ENCODE results near the gene RFX1.
"Not testable (repeated sequence)": the region's sequence is repeated elsewhere in the genome, so short reads cannot be mapped to it uniquely, and the experiment has no call there.

The RFX1 gene

GRCh38 chr19:13978351-13979243 lies 27.5 kb downstream of the RFX1 start:
- no peak for DNase-seq

DNA sequence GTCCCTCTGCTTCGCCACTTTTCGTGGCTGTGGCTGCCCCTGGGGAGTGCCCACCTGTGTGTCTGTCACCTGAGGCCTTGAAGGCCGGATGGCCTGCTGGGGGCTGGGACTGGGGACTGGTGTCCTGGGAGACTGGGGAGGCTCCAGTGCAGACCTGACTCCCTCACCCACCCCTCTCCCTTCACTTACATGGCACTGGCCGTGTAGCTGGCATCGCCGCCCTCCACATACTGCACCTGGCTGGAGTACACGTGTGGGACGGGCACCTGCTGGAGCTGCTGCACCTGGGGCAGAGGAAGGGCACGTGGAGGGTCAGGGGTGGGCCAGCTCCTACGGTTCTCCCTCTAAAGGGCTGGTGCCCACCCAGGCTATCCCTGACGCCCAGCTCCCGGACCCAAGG lies 28.3 kb downstream of the RFX1 start:
- DNase-seq = no peak

GRCh38 chr19:13976446-13976845 lies 29.7 kb downstream of the RFX1 start:
- DNase-seq = no peak

- DNase-seq = no peak
These were observed 30.2 kb downstream of the RFX1 start for GRCh38 chr19:13975870-13976269.

- peak; percentile 13 to 40 for DNase-seq
These were observed 32.0 kb downstream of the RFX1 start for GRCh38 chr19:13974073-13974472.

- DNase-seq = not testable (repeated sequence)
These were observed 32.6 kb downstream of the RFX1 start for GRCh38 chr19:13973479-13973878.

DNA sequence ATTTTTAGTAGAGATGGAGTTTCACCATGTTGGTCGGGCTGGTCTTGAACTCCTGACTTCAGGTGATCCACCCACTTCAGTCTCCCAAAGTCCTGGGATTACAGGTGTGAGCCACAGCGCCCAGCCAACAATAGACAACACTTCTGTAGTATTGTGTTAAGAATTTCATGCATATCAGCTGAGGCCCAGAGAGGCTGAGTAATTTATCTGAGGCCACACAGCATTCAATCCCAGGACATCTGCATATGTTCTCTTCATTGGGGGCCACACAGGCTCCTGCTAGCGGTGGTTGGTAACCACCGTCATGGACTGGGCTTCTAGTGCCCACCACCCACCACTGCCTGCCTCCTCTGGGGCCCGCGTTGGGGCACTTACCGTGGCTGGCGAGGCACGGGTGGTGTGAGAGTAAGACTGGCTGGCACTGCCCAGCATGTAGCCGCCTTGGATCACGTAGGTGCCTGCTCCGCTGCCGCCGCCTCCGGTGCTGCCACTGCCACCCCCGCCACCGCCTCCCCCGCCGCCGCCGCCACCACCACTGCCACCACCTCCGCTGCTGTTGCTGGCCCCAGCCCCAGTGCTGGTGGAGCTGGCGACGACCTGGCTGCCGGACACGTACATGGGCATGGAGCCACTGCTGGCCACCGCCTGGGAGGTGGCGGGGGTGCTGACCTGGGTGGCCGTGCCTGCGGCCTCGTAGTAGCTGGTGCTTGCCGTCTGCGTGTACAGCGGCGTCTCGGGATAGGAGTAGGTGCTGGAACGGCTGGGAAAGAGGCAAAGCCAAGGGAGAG lies 33.6 kb downstream of the RFX1 start:
- no peak for DNase-seq

DNA sequence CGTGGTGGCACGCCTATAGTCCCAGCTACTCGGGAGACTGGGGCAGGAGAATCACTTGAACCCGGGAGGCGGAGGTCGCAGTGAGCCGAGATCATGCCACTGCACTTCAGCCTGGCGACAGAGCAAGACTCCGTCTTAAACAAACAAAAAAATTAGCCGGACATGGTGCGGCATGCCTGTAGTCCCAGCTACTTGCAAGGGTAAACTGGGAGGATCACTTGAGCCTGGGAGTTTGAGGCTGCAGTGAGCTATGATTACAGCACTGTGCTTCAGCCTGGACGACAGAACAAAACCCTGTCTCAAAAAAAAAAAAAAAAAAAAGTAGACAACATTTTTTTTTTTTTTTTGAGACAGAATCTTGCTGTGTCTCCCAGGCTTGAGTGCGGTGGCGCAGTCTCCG lies 34.3 kb downstream of the RFX1 start:
- DNase-seq = not testable (repeated sequence)

- DNase-seq = no peak
These were observed 36.2 kb downstream of the RFX1 start for GRCh38 chr19:13969897-13970296.

- no peak for DNase-seq
These were observed 37.1 kb downstream of the RFX1 start for GRCh38 chr19:13968999-13969398.

DNA sequence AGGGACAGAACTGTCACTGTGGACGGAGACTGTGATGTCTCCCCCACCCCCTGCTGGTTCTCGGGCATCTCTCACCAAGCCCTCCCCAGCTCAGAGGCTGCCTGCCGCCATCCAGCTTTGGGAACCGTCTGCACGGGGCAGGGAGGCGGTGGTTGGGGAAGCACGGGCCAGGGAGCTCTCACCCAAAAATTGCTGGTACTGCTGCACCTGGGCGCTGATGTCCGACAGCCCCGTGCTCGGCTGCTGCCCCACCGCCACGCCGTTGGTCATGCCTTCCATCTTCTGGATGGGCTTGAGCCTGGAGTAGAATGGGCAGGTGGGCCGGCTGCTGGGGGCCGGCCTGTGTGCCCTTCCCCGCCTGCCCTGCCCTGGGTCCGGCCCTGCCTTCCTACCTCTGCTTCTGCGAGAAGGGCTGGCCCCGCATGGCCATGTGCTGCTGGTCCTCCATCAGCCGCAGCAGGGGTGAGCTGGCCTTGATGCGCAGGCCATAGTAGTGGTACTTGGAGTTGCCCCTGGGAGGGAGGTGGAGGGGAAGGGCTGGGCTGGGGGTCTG lies 37.7 kb downstream of the RFX1 start:
- DNase-seq = no peak

DNA sequence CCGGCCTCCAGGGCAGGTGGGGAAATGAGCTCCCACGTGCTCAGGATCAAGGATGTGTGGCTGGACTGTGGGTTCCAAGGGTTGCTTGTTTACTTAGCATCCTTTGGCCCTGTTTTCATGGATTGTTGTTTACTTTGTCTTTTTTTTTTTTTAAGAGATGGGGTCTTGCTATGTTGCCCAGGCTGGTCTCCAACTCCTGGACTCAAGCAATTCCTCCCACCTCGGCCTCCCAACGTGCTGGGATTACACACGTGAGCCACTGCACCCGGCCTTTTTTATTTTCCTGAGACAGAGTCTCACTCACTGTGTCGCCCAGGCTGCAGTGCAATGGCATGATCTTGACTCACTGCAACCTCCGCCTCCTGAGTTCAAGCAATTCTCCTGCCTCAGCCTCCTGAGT lies 38.9 kb downstream of the RFX1 start:
- DNase-seq = not testable (repeated sequence)

DNA sequence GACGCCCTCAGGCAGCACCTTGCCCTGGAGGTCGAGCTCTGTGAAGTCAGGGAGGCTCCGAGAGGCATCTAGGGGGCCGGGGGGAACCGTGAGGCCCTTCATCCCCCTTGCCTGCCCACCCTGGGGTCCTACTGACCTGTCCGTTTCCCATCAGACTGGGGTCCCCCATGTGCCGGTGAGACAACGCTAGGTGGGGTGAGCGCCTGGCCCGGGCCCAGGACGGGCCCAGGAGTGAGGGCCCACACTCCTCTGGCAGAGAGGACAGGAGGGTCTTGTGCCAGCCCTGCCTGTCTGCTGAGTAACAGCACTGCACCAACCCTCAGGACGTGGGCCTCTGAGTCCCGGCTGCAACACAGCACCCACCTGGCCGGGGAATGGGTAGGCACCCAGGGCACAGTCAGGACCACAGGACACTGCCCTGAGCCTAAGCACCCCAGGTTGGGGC lies 39.4 kb downstream of the RFX1 start:
- no peak for DNase-seq

DNA sequence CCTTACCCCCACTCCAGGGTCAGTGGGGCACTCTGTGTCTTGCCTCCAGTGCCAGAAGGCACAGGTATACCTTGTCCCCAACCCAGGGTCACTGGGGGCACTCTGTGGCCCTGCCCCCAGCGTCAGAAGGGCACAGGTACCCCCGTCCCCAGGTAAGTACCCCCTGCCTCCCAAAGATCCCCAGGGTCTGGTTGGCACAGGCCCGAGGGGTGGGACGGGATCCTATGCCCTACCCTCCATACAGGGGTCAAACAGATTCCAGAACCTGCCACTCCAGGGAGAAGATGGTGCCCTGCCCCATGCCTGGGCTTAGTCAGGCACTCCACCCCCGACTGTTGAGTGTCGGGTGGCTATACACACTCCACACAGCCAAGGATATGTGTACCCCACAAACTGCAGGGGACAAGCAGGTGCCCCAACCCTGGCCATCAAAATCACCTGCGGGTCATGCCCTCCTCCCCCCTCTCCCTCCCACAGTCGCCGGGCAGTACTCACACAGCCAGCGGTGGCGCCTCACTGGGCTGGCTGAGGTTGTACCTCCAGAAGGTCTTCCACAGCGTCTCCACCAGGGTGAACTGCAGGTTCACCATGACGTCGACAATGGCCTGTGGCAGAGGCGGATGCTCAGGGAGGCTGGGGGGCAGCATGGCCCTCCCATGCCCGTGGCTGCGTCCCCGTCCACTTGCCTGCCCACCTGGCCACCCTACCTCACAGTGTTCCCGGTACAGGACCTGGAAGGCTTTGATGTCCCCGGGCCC lies 40.0 kb downstream of the RFX1 start:
- DNase-seq = no peak

GRCh38 chr19:13965377-13965896 lies 40.7 kb downstream of the RFX1 start:
- DNase-seq = no peak

DNA sequence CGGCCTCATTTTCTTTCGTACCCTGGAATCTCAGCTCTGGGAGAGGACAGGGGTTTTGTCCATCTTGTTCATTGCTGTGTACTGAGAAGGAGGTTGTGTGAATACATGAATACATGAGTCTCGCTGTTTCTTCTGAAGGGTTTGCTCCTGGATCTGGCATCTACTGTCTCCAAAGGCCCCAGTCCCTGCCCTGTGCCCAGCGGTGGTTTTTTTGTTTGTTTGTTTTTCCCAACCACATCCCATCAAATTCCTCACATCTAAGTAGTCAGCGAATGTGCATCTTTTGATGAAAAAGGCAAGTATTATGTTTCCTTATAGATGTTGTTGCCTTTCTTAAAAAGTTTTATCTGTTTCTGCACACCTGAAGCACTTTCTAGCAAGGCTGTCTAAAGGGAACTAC lies 41.3 kb downstream of the RFX1 start:
- DNase-seq = no peak

- DNase-seq = no peak
These were observed 42.5 kb downstream of the RFX1 start for GRCh38 chr19:13963603-13964105.

DNA sequence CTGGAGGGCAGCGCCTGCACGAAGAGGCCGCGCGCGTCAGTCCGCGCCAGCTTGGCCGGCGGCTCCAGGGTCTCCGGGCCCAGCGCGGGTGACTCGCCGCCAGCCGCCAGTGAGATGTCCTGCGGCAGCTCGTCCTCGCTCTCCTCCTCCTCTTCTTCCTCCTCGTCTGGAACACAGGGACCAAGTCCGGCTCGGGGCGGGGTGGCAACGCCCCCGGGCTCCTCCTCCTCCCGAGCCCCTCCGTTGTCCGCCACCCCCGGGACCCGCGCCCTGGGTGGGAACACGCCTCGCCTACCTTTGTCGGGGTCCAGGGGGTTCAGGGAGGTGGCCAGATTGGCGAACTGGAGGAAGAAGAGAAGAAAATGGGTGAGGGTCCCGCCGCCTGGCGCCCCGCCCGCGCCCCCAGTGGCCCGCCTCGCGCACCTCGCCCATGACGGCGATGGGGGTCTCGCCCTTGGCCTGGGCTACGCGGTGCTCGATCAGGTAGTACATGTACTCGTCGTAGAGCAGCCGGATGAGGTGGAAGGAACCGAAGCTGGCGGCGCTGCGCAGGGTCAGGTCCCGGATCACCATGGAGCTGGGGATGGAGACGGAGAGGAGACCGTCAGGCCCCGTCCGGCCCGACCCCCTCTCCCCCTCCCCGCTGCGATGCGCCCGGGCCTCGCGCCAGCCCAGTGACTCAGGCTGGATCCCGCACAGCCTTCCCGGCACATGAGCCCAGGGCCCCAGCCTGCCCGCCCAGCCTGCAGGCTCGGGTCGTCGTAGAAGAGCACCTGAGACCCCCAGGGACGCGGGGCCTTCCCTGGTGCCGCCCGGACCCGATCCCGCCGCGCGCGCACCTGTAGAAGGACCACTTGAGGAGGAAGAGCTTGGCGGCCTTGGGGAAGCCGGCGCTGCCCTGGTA lies 43.2 kb downstream of the RFX1 start:
- DNase-seq = no peak

- DNase-seq = no peak
These were observed 44.1 kb downstream of the RFX1 start for GRCh38 chr19:13961826-13962698.

All from NCI-H2081 (cell line).